HEK293 (cell line): Measurements from ENCODE around the gene C6orf15.

ENCODE experiments used
- CTCF ChIA-PET: fragments of 350-600 bp; formaldehyde crosslinking; extraction: SDS; loops from one replicate; lab custom pipeline; 2021; ENCODE audit warnings: antibody characterized with exemption; lab: Yijun Ruan, JAX
- POLR2A ChIA-PET: fragments of 300-600 bp; formaldehyde crosslinking; extraction: SDS; loops from one replicate; lab custom pipeline; 2020; ENCODE audit warnings: antibody characterized with exemption, inconsistent platforms; lab: Yijun Ruan, JAX
- H3K27ac ChIP-seq: fragments of 200-500 bp; sonication (Bioruptor generic); 2 replicates; pipeline ENCODE4 v1.5.1; 2014; ENCODE audit warnings: low read depth, low read length, control low read depth, inconsistent platforms; ENCODE audit errors: extremely low read depth
- H3K36me3 ChIP-seq, 2 experiments: fragments of 200-500 bp in 1 of 2; sonication (Bioruptor generic) in 1 of 2; 1 replicate in 1 of 2; 2 replicates in 1 of 2; pipeline ENCODE4 v1.5.1; 2014 to 2017; ENCODE audit warnings: inconsistent platforms in 2 of 2, low read length in 2 of 2; ENCODE audit not compliant: control insufficient read depth in 2 of 2, insufficient read depth in 1 of 2
- H3K4me1 ChIP-seq: fragments of 200-500 bp; sonication (Bioruptor generic); 2 replicates; pipeline ENCODE4 v1.5.1; 2014; ENCODE audit warnings: mild to moderate bottlenecking, low read length, inconsistent platforms; ENCODE audit not compliant: control insufficient read depth, insufficient read depth
- H3K4me3 ChIP-seq: 2 replicates; pipeline ENCODE4 v1.5.1; 2011; ENCODE audit warnings: low read depth, mild to moderate bottlenecking, control low read depth, low read length, moderate library complexity
- H3K9me3 ChIP-seq: fragments of 200-500 bp; sonication (Bioruptor generic); 2 replicates; pipeline ENCODE4 v1.5.1; 2014; ENCODE audit warnings: low read depth, low read length, inconsistent platforms; ENCODE audit not compliant: control insufficient read depth, insufficient read depth
- EGR2 ChIP-seq: fragments of 450-650 bp; formaldehyde crosslinking; IDR thresholded peaks from 2 replicates; pipeline ENCODE4 v1.5.1; 2016; ENCODE audit warnings: low read depth, missing biosample characterization, missing genetic modification characterization
- HOXD13 ChIP-seq: sonication (generic); formaldehyde crosslinking; IDR thresholded peaks from 2 replicates; pipeline ENCODE4 v1.8.0; 2022; ENCODE audit warnings: missing genetic modification reagents, borderline replicate concordance
- KLF16 ChIP-seq: fragments of 450-650 bp; formaldehyde crosslinking; IDR thresholded peaks from 2 replicates; pipeline ENCODE4 v1.5.1; 2017; ENCODE audit warnings: missing biosample characterization, missing genetic modification characterization
- PBX3 ChIP-seq: sonication (generic); formaldehyde crosslinking; IDR thresholded peaks from 2 replicates; pipeline ENCODE4 v1.8.1; 2022; ENCODE audit warnings: mild to moderate bottlenecking, moderate library complexity, missing genetic modification reagents
- PRDM4 ChIP-seq: fragments of 450-650 bp; formaldehyde crosslinking; IDR thresholded peaks from 2 replicates; pipeline ENCODE4 v1.5.1; 2017; ENCODE audit warnings: missing biosample characterization, missing genetic modification characterization
- ZFHX2 ChIP-seq: fragments of 450-650 bp; formaldehyde crosslinking; conservative IDR thresholded peaks from 2 replicates; pipeline ENCODE4 v1.5.1; 2016; ENCODE audit warnings: missing biosample characterization, missing genetic modification characterization
- ZNF112 ChIP-seq: fragments of 450-650 bp; formaldehyde crosslinking; IDR thresholded peaks from 2 replicates; pipeline ENCODE4 v1.5.0; 2017; ENCODE audit warnings: missing biosample characterization, missing genetic modification characterization
- ZNF169 ChIP-seq: fragments of 450-650 bp; formaldehyde crosslinking; IDR thresholded peaks from 2 replicates; pipeline ENCODE4 v1.5.1; 2016; ENCODE audit warnings: missing biosample characterization, missing genetic modification characterization
- ZNF214 ChIP-seq: fragments of 450-650 bp; formaldehyde crosslinking; IDR thresholded peaks from 2 replicates; pipeline ENCODE4 v1.5.1; 2017; ENCODE audit warnings: missing biosample characterization, mild to moderate bottlenecking, missing genetic modification characterization, borderline replicate concordance
- ZNF23 ChIP-seq: fragments of 450-650 bp; formaldehyde crosslinking; IDR thresholded peaks from 2 replicates; pipeline ENCODE4 v1.5.1; 2016; ENCODE audit warnings: missing biosample characterization, missing genetic modification characterization, borderline replicate concordance
- ZNF24 ChIP-seq: fragments of 450-650 bp; formaldehyde crosslinking; IDR thresholded peaks from 2 replicates; pipeline ENCODE4 v1.5.1; 2016; ENCODE audit warnings: missing biosample characterization, missing genetic modification characterization
- ZNF658 ChIP-seq: fragments of 450-650 bp; formaldehyde crosslinking; IDR thresholded peaks from 2 replicates; pipeline ENCODE4; 2016; ENCODE audit warnings: missing biosample characterization, missing genetic modification characterization
- ZNF791 ChIP-seq: fragments of 450-650 bp; formaldehyde crosslinking; IDR thresholded peaks from 2 replicates; pipeline ENCODE4 v1.5.1; 2016; ENCODE audit warnings: missing biosample characterization, missing genetic modification characterization
- ZSCAN18 ChIP-seq: fragments of 450-650 bp; formaldehyde crosslinking; IDR thresholded peaks from 2 replicates; pipeline ENCODE4 v1.5.1; 2016; ENCODE audit warnings: missing biosample characterization, missing genetic modification characterization
- TF ChIP-seq, protein P1 (sequence below): fragments of 450-650 bp; formaldehyde crosslinking; IDR thresholded peaks from 2 replicates; pipeline ENCODE4 v1.5.1; 2016; ENCODE audit warnings: missing biosample characterization, missing genetic modification characterization
- TF ChIP-seq, protein P2 (sequence below): fragments of 450-650 bp; formaldehyde crosslinking; IDR thresholded peaks from 2 replicates; pipeline ENCODE4; 2016; ENCODE audit warnings: missing biosample characterization, missing genetic modification characterization
- TF ChIP-seq, protein P3 (sequence below): fragments of 450-650 bp; formaldehyde crosslinking; IDR thresholded peaks from 2 replicates; pipeline ENCODE4 v1.5.1; 2017; ENCODE audit warnings: missing biosample characterization, mild to moderate bottlenecking, missing genetic modification characterization, moderate library complexity
- TF ChIP-seq, protein P4 (sequence below): fragments of 450-650 bp; formaldehyde crosslinking; IDR thresholded peaks from 2 replicates; pipeline ENCODE4 v1.5.1; 2017; ENCODE audit warnings: missing biosample characterization, missing genetic modification characterization
- TF ChIP-seq, protein P5 (sequence below): fragments of 450-650 bp; formaldehyde crosslinking; IDR thresholded peaks from 2 replicates; pipeline ENCODE4 v1.5.1; 2017; ENCODE audit warnings: missing biosample characterization, missing genetic modification characterization

The C6orf15 gene

GRCh38 chr6:31121131-31121790 lies 8.9 kb upstream of the C6orf15 start:
- Histone ChIP-seq H3K4me3 (no peak overlapping the region), H3K4me1 (peaks cover 10% of the 10 kb centered on the region), H3K36me3 (no peaks in the 10 kb centered on the region), H3K9me3 (no peaks in the 10 kb centered on the region), H3K27ac (no peak overlapping the region)
- ChIA-PET POLR2A (no interaction called here), CTCF (interaction anchor here (0.7 kb wide), 1 partner anchor 299 kb away, joined by 6 read pairs; no protein-coding TSS in a partner anchor)
- TF ChIP-seq, protein P1, sequence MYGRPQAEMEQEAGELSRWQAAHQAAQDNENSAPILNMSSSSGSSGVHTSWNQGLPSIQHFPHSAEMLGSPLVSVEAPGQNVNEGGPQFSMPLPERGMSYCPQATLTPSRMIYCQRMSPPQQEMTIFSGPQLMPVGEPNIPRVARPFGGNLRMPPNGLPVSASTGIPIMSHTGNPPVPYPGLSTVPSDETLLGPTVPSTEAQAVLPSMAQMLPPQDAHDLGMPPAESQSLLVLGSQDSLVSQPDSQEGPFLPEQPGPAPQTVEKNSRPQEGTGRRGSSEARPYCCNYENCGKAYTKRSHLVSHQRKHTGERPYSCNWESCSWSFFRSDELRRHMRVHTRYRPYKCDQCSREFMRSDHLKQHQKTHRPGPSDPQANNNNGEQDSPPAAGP, result no peak
- TF ChIP-seq, protein P2, sequence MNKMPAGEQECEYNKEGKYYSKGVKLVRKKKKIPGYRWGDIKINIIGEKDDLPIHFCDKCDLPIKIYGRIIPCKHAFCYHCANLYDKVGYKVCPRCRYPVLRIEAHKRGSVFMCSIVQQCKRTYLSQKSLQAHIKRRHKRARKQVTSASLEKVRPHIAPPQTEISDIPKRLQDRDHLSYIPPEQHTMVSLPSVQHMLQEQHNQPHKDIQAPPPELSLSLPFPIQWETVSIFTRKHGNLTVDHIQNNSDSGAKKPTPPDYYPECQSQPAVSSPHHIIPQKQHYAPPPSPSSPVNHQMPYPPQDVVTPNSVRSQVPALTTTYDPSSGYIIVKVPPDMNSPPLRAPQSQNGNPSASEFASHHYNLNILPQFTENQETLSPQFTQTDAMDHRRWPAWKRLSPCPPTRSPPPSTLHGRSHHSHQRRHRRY (tag by site-specific recombination), result no peak
- TF ChIP-seq, protein P3, sequence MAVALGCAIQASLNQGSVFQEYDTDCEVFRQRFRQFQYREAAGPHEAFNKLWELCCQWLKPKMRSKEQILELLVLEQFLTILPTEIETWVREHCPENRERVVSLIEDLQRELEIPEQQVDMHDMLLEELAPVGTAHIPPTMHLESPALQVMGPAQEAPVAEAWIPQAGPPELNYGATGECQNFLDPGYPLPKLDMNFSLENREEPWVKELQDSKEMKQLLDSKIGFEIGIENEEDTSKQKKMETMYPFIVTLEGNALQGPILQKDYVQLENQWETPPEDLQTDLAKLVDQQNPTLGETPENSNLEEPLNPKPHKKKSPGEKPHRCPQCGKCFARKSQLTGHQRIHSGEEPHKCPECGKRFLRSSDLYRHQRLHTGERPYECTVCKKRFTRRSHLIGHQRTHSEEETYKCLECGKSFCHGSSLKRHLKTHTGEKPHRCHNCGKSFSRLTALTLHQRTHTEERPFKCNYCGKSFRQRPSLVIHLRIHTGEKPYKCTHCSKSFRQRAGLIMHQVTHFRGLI (tag by site-specific recombination), result no peak
- no peak for TF ChIP-seq ZNF791 (tag by site-specific recombination)
- TF ChIP-seq HOXD13 (CRISPR knock-in tag), result no peak
- TF ChIP-seq ZNF169 (tag by site-specific recombination), result no peak
- TF ChIP-seq ZNF112, result no peak

DNA sequence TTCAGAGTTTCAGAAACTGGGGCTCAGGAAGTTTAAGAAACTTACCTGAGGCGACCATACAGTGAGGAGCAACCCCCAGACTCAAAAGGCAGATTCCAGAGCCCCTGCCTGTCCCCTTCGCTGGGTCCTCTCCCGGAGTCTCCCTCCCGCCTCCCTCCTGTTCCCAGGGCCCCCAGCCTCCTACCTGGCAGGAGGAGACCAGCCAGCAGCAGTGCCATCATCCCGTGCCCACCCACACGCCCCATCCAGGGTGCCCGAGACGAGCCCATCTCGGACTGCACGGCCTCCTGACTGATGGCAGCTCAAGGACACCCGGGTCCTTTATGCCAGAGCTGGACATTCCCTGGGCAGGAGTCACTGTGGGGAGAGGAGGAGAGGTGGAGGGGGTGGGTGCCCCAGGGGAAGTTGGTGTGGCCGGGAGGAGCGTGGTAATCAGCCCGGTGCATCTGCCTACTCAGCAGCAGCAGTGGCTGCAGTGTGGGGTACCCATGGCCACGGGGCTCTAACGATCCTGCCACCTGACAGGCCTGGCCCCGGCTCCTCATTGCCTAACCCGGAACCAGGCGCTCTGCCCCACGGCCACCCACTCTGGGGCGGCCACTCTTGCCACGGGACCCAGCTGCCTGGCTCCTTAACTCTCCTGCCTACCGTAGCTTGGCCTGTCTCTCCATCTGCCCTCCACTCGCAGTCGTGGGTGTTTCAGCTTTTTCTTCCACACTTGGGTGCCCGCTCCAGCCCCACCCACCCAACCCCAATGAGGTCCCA lies 8.0 kb upstream of the C6orf15 start, which contains the start of gene CDSN:
Gene CDSN, minus strand, starts transcription at position 296 of the 765 bp plus-strand sequence. Its CDS starts 27 bp downstream, at position 269.
- TF ChIP-seq ZNF791 (tag by site-specific recombination) (no peak), EGR2 (tag by site-specific recombination) (peak; percentile 38; the same call in 1 of the 2 replicates), ZSCAN18 (tag by site-specific recombination) (no peak), KLF16 (no peak), ZNF658 (tag by site-specific recombination) (no peak), PBX3 (CRISPR knock-in tag) (no peak), PRDM4 (tag by site-specific recombination) (no peak), ZNF24 (tag by site-specific recombination) (no peak), ZFHX2 (tag by site-specific recombination) (peak; percentile 57; the same call in 1 of the 2 replicates), ZNF23 (tag by site-specific recombination) (no peak), ZNF214 (tag by site-specific recombination) (no peak)
- TF ChIP-seq, protein P4, sequence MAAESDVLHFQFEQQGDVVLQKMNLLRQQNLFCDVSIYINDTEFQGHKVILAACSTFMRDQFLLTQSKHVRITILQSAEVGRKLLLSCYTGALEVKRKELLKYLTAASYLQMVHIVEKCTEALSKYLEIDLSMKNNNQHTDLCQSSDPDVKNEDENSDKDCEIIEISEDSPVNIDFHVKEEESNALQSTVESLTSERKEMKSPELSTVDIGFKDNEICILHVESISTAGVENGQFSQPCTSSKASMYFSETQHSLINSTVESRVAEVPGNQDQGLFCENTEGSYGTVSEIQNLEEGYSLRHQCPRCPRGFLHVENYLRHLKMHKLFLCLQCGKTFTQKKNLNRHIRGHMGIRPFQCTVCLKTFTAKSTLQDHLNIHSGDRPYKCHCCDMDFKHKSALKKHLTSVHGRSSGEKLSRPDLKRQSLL (tag by site-specific recombination), result no peak
- TF ChIP-seq, protein P5, sequence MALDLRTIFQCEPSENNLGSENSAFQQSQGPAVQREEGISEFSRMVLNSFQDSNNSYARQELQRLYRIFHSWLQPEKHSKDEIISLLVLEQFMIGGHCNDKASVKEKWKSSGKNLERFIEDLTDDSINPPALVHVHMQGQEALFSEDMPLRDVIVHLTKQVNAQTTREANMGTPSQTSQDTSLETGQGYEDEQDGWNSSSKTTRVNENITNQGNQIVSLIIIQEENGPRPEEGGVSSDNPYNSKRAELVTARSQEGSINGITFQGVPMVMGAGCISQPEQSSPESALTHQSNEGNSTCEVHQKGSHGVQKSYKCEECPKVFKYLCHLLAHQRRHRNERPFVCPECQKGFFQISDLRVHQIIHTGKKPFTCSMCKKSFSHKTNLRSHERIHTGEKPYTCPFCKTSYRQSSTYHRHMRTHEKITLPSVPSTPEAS (tag by site-specific recombination), result no peak
- ChIA-PET CTCF (no interaction called here), POLR2A (no interaction called here)
- peaks cover 9% of the 10 kb centered on the region for H3K4me1 ChIP-seq
- H3K36me3 ChIP-seq, result no peaks in the 10 kb centered on the region
- no peak within 1 kb of the TSS for H3K4me3 ChIP-seq
- no peak within 1 kb of the TSS for H3K27ac ChIP-seq
- H3K9me3 ChIP-seq, result no peaks in the 10 kb centered on the region
